T47D (cell line): ENCODE results near the gene STK38L.
"Not testable (repeated sequence)": the region's sequence is repeated elsewhere in the genome, so short reads cannot be mapped to it uniquely, and the experiment has no call there.

Experiments used
- DNase-seq, 2 experiments: peaks; one replicate each; pipeline versions ENCODE4 v3.0.0 to v3.0.0-alpha.2; 2011 to 2012; ENCODE audit warnings: low read depth in 1 of 2, low spot score in 1 of 2
- JUND ChIP-seq: IDR thresholded peaks from 2 replicates; pipeline ENCODE4 v1.6.1; 2012; ENCODE audit warnings: low read depth
- in situ Hi-C: cut with HindIII; loops from 2 replicates; pipeline ENCODE4 v1.10.0; 2016; ENCODE audit warnings: low sequenced_read_pairs, low pct_unique_long_range_greater_than_20kb

The STK38L gene

GRCh38 chr12:27213830-27214787, 30.0 kb upstream of the STK38L start:
- in situ Hi-C loops = no loop called here
- no peak for TF ChIP-seq JUND

GRCh38 chr12:27217590-27217989, 26.5 kb upstream of the STK38L start:
- TF ChIP-seq JUND = no peak
- DNase-seq = no peak
- in situ Hi-C loops = no loop called here

More at GRCh38 chr12:27213830-27214787, 30.0 kb upstream of the STK38L start:
- DNase-seq = no peak

GRCh38 chr12:27219693-27220054, 24.4 kb upstream of the STK38L start:
- no peak for TF ChIP-seq JUND
- in situ Hi-C loops = no loop called here
- no peak for DNase-seq

GRCh38 chr12:27220055-27220987, 23.8 kb upstream of the STK38L start:
- no peak for DNase-seq
- TF ChIP-seq JUND = no peak
- in situ Hi-C loops = no loop called here

- DNase-seq = no peak
- TF ChIP-seq JUND = no peak
- in situ Hi-C loops = no loop called here
These were observed 23.1 kb upstream of the STK38L start for GRCh38 chr12:27220988-27221345.

GRCh38 chr12:27221625-27222387, 22.3 kb upstream of the STK38L start:
- no peak for TF ChIP-seq JUND
- no peak for DNase-seq
- in situ Hi-C loops = no loop called here

- no peak for TF ChIP-seq JUND
- peak in 1 of 2 experiments; percentile 78 for DNase-seq
- in situ Hi-C loops = no loop called here
These were observed 17.6 kb upstream of the STK38L start for GRCh38 chr12:27226407-27226929.

GRCh38 chr12:27229367-27229766, 14.7 kb upstream of the STK38L start:
- in situ Hi-C loops = no loop called here
- no peak for DNase-seq
- TF ChIP-seq JUND = no peak

- DNase-seq, in situ Hi-C loops: not testable (repeated sequence)
These were observed 12.7 kb upstream of the STK38L start for GRCh38 chr12:27231374-27231773.

GRCh38 chr12:27233814-27234213, 10.3 kb upstream of the STK38L start:
- in situ Hi-C loops = no loop called here
- DNase-seq = no peak
- no peak for TF ChIP-seq JUND

GRCh38 chr12:27236498-27236897, 7.6 kb upstream of the STK38L start:
- in situ Hi-C loops = no loop called here
- DNase-seq = no peak

More at GRCh38 chr12:27236498-27236897, 7.6 kb upstream of the STK38L start:
- TF ChIP-seq JUND = no peak
